ENCODE data around the gene MDFIC. TPM values are rescaled to one million over a fixed set of nuclear protein-coding genes. Genes with fewer than 3 reads are reported as not detected.

The MDFIC gene
- polyA plus RNA-seq, 1 experiment: 30.5 TPM

- Histone ChIP-seq H3K27me3 (ENCODE audit: control insufficient read depth, insufficient read depth, low read length) (no peaks in the 10 kb centered on the region), H3K36me3 (ENCODE audit: control insufficient read depth, insufficient read depth, low read length) (peaks cover 2% of the 10 kb centered on the region; the same call in 1 of the 2 replicates), H3K4me3 (ENCODE audit: low read depth, low read length) (no peak overlapping the region)
- POLR2A ChIA-PET: interaction anchor here (0.5 to 0.6 kb wide), 2 partner anchors 77 to 270 kb away, joined by 3 to 4 read pairs; no protein-coding TSS in a partner anchor
- no peak for TF ChIP-seq CTCF (IDR thresholded peaks at IDR 0.05; ENCODE audit: insufficient read depth, low read depth, low read length)
- CTCF ChIA-PET: interaction anchor here (0.6 kb wide), 1 partner anchor 38 kb away, joined by 3 read pairs; no protein-coding TSS in a partner anchor
- no peak for DNase-seq (ENCODE audit: low read depth)
Observed at GRCh38 chr7:114985116-114985715, 63.3 kb downstream of the MDFIC start.

- DNase-seq (ENCODE audit: low read depth): no peak
- TF ChIP-seq CTCF (IDR thresholded peaks at IDR 0.05; ENCODE audit: insufficient read depth, low read depth, low read length): no peak
- ChIA-PET POLR2A (interaction anchor here (0.5 kb wide), 1 partner anchor 269 kb away, joined by 3 read pairs; no protein-coding TSS in a partner anchor), CTCF (interaction anchor here (0.7 to 1.3 kb wide), 2 partner anchors 12 to 20 kb away, joined by 3 to 5 read pairs; no protein-coding TSS in a partner anchor)
- peaks cover 2% of the 10 kb centered on the region; the same call in 1 of the 2 replicates for H3K36me3 ChIP-seq (ENCODE audit: control insufficient read depth, insufficient read depth, low read length)
- no peaks in the 10 kb centered on the region for H3K27me3 ChIP-seq (ENCODE audit: control insufficient read depth, insufficient read depth, low read length)
- no peak overlapping the region for H3K4me3 ChIP-seq (ENCODE audit: low read depth, low read length)
Observed at GRCh38 chr7:114986190-114987180, 64.6 kb downstream of the MDFIC start.

GRCh38 chr7:114988026-114988425 lies 66.1 kb downstream of the MDFIC start:
- POLR2A ChIA-PET: interaction anchor here (0.6 kb wide), 1 partner anchor 10 kb away, joined by 5 read pairs; no protein-coding TSS in a partner anchor
- Histone ChIP-seq H3K36me3 (ENCODE audit: control insufficient read depth, insufficient read depth, low read length) (peaks cover 2% of the 10 kb centered on the region; the same call in 1 of the 2 replicates), H3K4me3 (ENCODE audit: low read depth, low read length) (no peak overlapping the region), H3K27me3 (ENCODE audit: control insufficient read depth, insufficient read depth, low read length) (no peaks in the 10 kb centered on the region)
- no peak for DNase-seq (ENCODE audit: low read depth)
- no peak for TF ChIP-seq CTCF (IDR thresholded peaks at IDR 0.05; ENCODE audit: insufficient read depth, low read depth, low read length)
- CTCF ChIA-PET: interaction anchor here (0.5 to 1.4 kb wide), 6 partner anchors 13 to 318 kb away, joined by 3 to 5 read pairs (median 3); no protein-coding TSS in a partner anchor

- POLR2A ChIA-PET: no interaction called here
- DNase-seq (ENCODE audit: low read depth): peak; percentile 26
- CTCF ChIA-PET: interaction anchor here (0.6 to 1.4 kb wide), 4 partner anchors 14 to 123 kb away, joined by 3 to 4 read pairs (median 3); no protein-coding TSS in a partner anchor
- H3K4me3 ChIP-seq (ENCODE audit: low read depth, low read length): no peak overlapping the region
- H3K36me3 ChIP-seq (ENCODE audit: control insufficient read depth, insufficient read depth, low read length): peaks cover 1% of the 10 kb centered on the region; the same call in 1 of the 2 replicates
- TF ChIP-seq CTCF (IDR thresholded peaks at IDR 0.05; ENCODE audit: insufficient read depth, low read depth, low read length): no peak
- H3K27me3 ChIP-seq (ENCODE audit: control insufficient read depth, insufficient read depth, low read length): no peaks in the 10 kb centered on the region
Observed at GRCh38 chr7:114988755-114989375, 67.0 kb downstream of the MDFIC start.
